Gastroesophageal sphincter (tissue), 3 donors: ENCODE results near the gene MCF2L2.

ENCODE experiments used
- EP300 ChIP-seq: sonication (generic); formaldehyde crosslinking; IDR thresholded peaks from one replicate; pipeline ENCODE4 v1.6.1; 2017; ENCODE audit warnings: antibody characterized with exemption, mild to moderate bottlenecking
- POLR2A ChIP-seq, 2 donors: fragments of 450-650 bp; IDR thresholded peaks; one replicate each; pipeline ENCODE4 v1.6.1; 2017; ENCODE audit warnings: antibody characterized with exemption in 2 of 2, mild to moderate bottlenecking in 2 of 2, moderate library complexity in 1 of 2
- TF ChIP-seq, protein P1 (sequence below), 4 experiments: fragments of 200-600 bp in 2 of 4; fragments of 450-650 bp in 2 of 4; sonication (generic) in 1 of 4; IDR thresholded peaks; one replicate each; pipeline ENCODE4 v1.5.1; 2017 to 2019; ENCODE audit warnings: antibody characterized with exemption in 4 of 4, mild to moderate bottlenecking in 2 of 4, moderate library complexity in 2 of 4

DNA sequence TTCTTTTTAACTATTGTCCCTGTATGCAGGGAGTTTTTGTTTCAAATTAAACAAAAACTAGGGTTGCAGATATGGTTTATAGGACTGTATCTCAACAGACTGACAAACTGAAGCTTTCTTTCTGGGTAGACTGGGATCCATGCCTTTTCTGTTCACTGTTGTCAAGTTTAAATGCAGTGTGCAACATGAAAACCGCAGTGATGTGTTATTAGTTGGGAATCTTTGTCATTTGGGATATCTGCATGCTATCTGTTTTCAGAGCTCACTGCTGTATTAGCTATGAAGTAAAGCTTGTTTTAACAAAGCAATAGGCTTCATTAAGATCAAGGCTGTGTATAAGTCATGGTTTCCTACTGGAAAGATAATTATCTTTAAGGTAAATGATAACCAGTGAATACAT, 21.4 kb upstream of the MCF2L2 start:
- TF ChIP-seq, protein P1, sequence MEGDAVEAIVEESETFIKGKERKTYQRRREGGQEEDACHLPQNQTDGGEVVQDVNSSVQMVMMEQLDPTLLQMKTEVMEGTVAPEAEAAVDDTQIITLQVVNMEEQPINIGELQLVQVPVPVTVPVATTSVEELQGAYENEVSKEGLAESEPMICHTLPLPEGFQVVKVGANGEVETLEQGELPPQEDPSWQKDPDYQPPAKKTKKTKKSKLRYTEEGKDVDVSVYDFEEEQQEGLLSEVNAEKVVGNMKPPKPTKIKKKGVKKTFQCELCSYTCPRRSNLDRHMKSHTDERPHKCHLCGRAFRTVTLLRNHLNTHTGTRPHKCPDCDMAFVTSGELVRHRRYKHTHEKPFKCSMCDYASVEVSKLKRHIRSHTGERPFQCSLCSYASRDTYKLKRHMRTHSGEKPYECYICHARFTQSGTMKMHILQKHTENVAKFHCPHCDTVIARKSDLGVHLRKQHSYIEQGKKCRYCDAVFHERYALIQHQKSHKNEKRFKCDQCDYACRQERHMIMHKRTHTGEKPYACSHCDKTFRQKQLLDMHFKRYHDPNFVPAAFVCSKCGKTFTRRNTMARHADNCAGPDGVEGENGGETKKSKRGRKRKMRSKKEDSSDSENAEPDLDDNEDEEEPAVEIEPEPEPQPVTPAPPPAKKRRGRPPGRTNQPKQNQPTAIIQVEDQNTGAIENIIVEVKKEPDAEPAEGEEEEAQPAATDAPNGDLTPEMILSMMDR (IDR thresholded peaks at IDR 0.05) = no peak
- TF ChIP-seq EP300 = no peak
- no peak for TF ChIP-seq POLR2A (IDR thresholded peaks at IDR 0.05)
